Measurements from ENCODE around the gene EML4. TPM values are rescaled to one million over a fixed set of nuclear protein-coding genes. Genes with fewer than 3 reads are reported as not detected.

The EML4 gene
- total and polyA plus RNA-seq, 10 of the 15 experiments (the other 5 are each of a cell fraction or from before 2014, with no cell fraction given), result 23.1 to 91.3 (median 77.4) TPM

GRCh38 chr2:42191285-42192009 is 22.3 kb downstream of the EML4 start:
- ATAC-seq (no peak), FAIRE-seq (no peak), DNase-seq (ENCODE audit: low read depth, low spot score) (no peak)
- WGBS (ENCODE audit: insufficient coverage, insufficient replicate concordance, low lambda C conversion rate, missing lambda C conversion rate), result 98% methylated on average over 10 of the region's 10 CpGs
- no peaks in the 10 kb centered on the region; the same call in 1 of the 2 replicates for H4K20me1 ChIP-seq (ENCODE audit: control insufficient read depth, insufficient read depth)
- SMC1A ChIA-PET (ENCODE audit: uncharacterized antibody, unreplicated experiment), result interaction anchor here (1.1 to 2.5 kb wide), 4 partner anchors 9 to 95 kb away, joined by 4 to 10 read pairs (median 7); no protein-coding TSS in a partner anchor
- H3K4me3 ChIP-seq, result no peak overlapping the region
- peaks cover 11% of the 10 kb centered on the region; the same call in 1 of the 2 replicates for H3K4me1 ChIP-seq (ENCODE audit: control insufficient read depth, insufficient read depth, low read length)
- H3K36me3 ChIP-seq (ENCODE audit: control insufficient read depth in 2 of 2, insufficient read depth in 2 of 2, low read length in 1 of 2), result no peaks in the 10 kb centered on the region; a peak in 2 of 4 replicates
- CTCF ChIA-PET, result interaction anchor here (1.0 to 2.1 kb wide), 5 partner anchors 17 to 96 kb away, joined by 3 to 9 read pairs (median 3); no protein-coding TSS in a partner anchor
- no peak overlapping the region for H3K9ac ChIP-seq (ENCODE audit: control insufficient read depth, insufficient read depth, low read length)
- RAD21 ChIA-PET (ENCODE audit: unreplicated experiment), result interaction anchor here (2.3 kb wide), 1 partner anchor 20 kb away, joined by 11 read pairs; no protein-coding TSS in a partner anchor
- H3K9me3 ChIP-seq (replicated peaks; ENCODE audit: control insufficient read depth, insufficient read depth, low read length), result no peaks in the 10 kb centered on the region
- no peaks in the 10 kb centered on the region for H3K27me3 ChIP-seq (replicated peaks in 1 of 2; ENCODE audit: control insufficient read depth in 2 of 2, insufficient read depth in 2 of 2, low read length in 1 of 2)
- no TSS peak for BruUV-seq (replicated peaks)
- intact Hi-C loops (cut with micrococcal nuclease; ENCODE audit: unreplicated experiment), result no loop called here
- TF ChIP-seq BRCA1 (IDR thresholded peaks at IDR 0.05; ENCODE audit: low read depth, low read length) (no peak), FOXK2 (IDR thresholded peaks at IDR 0.05) (peak; percentile 31; the same call in 1 of the 2 replicates)
- TF ChIP-seq, protein P1, sequence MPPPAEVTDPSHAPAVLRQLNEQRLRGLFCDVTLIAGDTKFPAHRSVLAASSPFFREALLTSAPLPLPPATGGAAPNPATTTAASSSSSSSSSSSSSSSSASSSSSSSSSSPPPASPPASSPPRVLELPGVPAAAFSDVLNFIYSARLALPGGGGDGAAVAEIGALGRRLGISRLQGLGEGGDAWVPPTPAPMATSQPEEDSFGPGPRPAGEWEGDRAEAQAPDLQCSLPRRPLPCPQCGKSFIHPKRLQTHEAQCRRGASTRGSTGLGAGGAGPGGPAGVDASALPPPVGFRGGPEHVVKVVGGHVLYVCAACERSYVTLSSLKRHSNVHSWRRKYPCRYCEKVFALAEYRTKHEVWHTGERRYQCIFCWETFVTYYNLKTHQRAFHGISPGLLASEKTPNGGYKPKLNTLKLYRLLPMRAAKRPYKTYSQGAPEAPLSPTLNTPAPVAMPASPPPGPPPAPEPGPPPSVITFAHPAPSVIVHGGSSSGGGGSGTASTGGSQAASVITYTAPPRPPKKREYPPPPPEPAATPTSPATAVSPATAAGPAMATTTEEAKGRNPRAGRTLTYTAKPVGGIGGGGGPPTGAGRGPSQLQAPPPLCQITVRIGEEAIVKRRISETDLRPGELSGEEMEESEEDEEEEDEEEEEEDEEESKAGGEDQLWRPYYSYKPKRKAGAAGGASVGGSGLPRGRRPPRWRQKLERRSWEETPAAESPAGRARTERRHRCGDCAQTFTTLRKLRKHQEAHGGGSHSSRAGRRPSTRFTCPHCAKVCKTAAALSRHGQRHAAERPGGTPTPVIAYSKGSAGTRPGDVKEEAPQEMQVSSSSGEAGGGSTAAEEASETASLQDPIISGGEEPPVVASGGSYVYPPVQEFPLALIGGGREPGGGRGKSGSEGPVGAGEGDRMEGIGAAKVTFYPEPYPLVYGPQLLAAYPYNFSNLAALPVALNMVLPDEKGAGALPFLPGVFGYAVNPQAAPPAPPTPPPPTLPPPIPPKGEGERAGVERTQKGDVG (CRISPR knock-in tag; IDR thresholded peaks at IDR 0.05), result no peak
- no peak overlapping the region for H3K27ac ChIP-seq (ENCODE audit: control insufficient read depth, insufficient read depth)
- POLR2A ChIA-PET, result interaction anchor here (1.1 kb wide), 1 partner anchor 12 kb away, joined by 3 read pairs; no protein-coding TSS in a partner anchor
- in situ Hi-C loops (cut with MboI), result no loop called here
- H2AFZ ChIP-seq (ENCODE audit: control insufficient read depth, low read depth, low read length), result no peak overlapping the region
- H3K79me2 ChIP-seq (ENCODE audit: control insufficient read depth, insufficient read depth, low read length), result peaks cover 76% of the 10 kb centered on the region
- no peak overlapping the region for H3K4me2 ChIP-seq (ENCODE audit: control insufficient read depth, insufficient read depth)
